Measurements from ENCODE around the gene ENTPD7.

- no peak for TF ChIP-seq CTCF (IDR thresholded peaks at IDR 0.05; ENCODE audit: control extremely low read depth in 1 of 3, insufficient read depth in 1 of 3, low read depth in 1 of 3, low read length in 3 of 3)
- TF ChIP-seq RNF2 (IDR thresholded peaks at IDR 0.05; ENCODE audit: borderline replicate concordance, low read depth, low read length, missing control alignments, poor library complexity, severe bottlenecking) = no peak
- TF ChIP-seq RAD21 (IDR thresholded peaks at IDR 0.05 in 1 of 2, conservative IDR thresholded peaks at IDR 0.05 in 1 of 2; ENCODE audit: low read depth in 2 of 2, low read length in 2 of 2) = no peak
- TF ChIP-seq SIN3A (conservative IDR thresholded peaks at IDR 0.05 in 1 of 2, IDR thresholded peaks at IDR 0.05 in 1 of 2; ENCODE audit: low read depth in 1 of 2, low read length in 2 of 2) = peak; percentile 84 to 88; a peak in 3 of 4 replicates
- TF ChIP-seq ZNF274 (IDR thresholded peaks at IDR 0.05; ENCODE audit: borderline replicate concordance, extremely low read depth, low read length) = no peak
- TF ChIP-seq TBP (IDR thresholded peaks at IDR 0.05; ENCODE audit: low read depth, low read length) = no peak; the same call in 1 of the 2 replicates
- no peak for TF ChIP-seq EZH2 (IDR thresholded peaks at IDR 0.05; ENCODE audit: low read depth, low read length, severe bottlenecking)
- peak; percentile 78 for TF ChIP-seq POLR2AphosphoS5 (IDR thresholded peaks at IDR 0.05; ENCODE audit: low read depth, low read length)
Measured at GRCh38 chr10:99620711-99621453, 38.4 kb upstream of the ENTPD7 start.
